Measurements from ENCODE around the gene RIT1.

The RIT1 gene

GRCh38 chr1:155861896-155862295 is 49.3 kb downstream of the RIT1 start:
- Histone ChIP-seq H3K27ac (ENCODE audit: low read length) (no peak overlapping the region), H3K9me3 (ENCODE audit: insufficient read depth, low read depth, low read length) (no peaks in the 10 kb centered on the region), H3K27me3 (ENCODE audit: insufficient read depth, low read length) (no peaks in the 10 kb centered on the region), H3K4me3 (ENCODE audit: low read length) (no peak overlapping the region), H3K9ac (ENCODE audit: low read depth, low read length) (no peak overlapping the region), H3K36me3 (ENCODE audit: insufficient read depth, low read depth, low read length) (no peaks in the 10 kb centered on the region), H3K4me1 (ENCODE audit: insufficient read depth, low read length) (peaks cover 5% of the 10 kb centered on the region; the same call in 1 of the 2 replicates)

GRCh38 chr1:155860970-155861510 is 50.1 kb downstream of the RIT1 start:
- Histone ChIP-seq H3K36me3 (ENCODE audit: insufficient read depth, low read depth, low read length) (no peaks in the 10 kb centered on the region), H3K9ac (ENCODE audit: low read depth, low read length) (peak overlapping the region; percentile 93; the same call in 1 of the 2 replicates), H3K4me3 (ENCODE audit: low read length) (peak overlapping the region; percentile 73; the same call in 1 of the 2 replicates), H3K27me3 (ENCODE audit: insufficient read depth, low read length) (no peaks in the 10 kb centered on the region), H3K4me1 (ENCODE audit: insufficient read depth, low read length) (peaks cover 5% of the 10 kb centered on the region; the same call in 1 of the 2 replicates), H3K9me3 (ENCODE audit: insufficient read depth, low read depth, low read length) (no peaks in the 10 kb centered on the region), H3K27ac (ENCODE audit: low read length) (peak overlapping the region; percentile 69)

- Histone ChIP-seq H3K27ac (ENCODE audit: low read length) (peak overlapping the region; percentile 69), H3K4me1 (ENCODE audit: insufficient read depth, low read length) (peaks cover 5% of the 10 kb centered on the region; the same call in 1 of the 2 replicates), H3K9me3 (ENCODE audit: insufficient read depth, low read depth, low read length) (no peaks in the 10 kb centered on the region), H3K9ac (ENCODE audit: low read depth, low read length) (peak overlapping the region; percentile 93; the same call in 1 of the 2 replicates), H3K36me3 (ENCODE audit: insufficient read depth, low read depth, low read length) (no peaks in the 10 kb centered on the region), H3K4me3 (ENCODE audit: low read length) (peak overlapping the region; percentile 73; the same call in 1 of the 2 replicates), H3K27me3 (ENCODE audit: insufficient read depth, low read length) (no peaks in the 10 kb centered on the region)
Measured at GRCh38 chr1:155859881-155860871, 51.0 kb downstream of the RIT1 start.

- H3K4me1 ChIP-seq (ENCODE audit: insufficient read depth, low read length), result peaks cover 5% of the 10 kb centered on the region; the same call in 1 of the 2 replicates
- peak within 1 kb of the TSS; percentile 93; the same call in 1 of the 2 replicates for H3K9ac ChIP-seq (ENCODE audit: low read depth, low read length)
- peak within 1 kb of the TSS; percentile 69 for H3K27ac ChIP-seq (ENCODE audit: low read length)
Measured at GRCh38 chr1:155859234-155859829, 51.8 kb downstream of the RIT1 start, which contains the start of gene SYT11. Gene SYT11, plus strand, starts transcription at chr1:155859567. Its CDS starts 195 bp downstream, at chr1:155859762.

GRCh38 chr1:155858800-155859233 is 52.3 kb downstream of the RIT1 start:
- peaks cover 13% of the 10 kb centered on the region for H3K36me3 ChIP-seq (ENCODE audit: insufficient read depth, low read depth, low read length)
- peak overlapping the region; percentile 55; the same call in 1 of the 2 replicates for H3K9ac ChIP-seq (ENCODE audit: low read depth, low read length)
- H3K9me3 ChIP-seq (ENCODE audit: insufficient read depth, low read depth, low read length), result no peaks in the 10 kb centered on the region
- H3K4me1 ChIP-seq (ENCODE audit: insufficient read depth, low read length), result peaks cover 5% of the 10 kb centered on the region; the same call in 1 of the 2 replicates
- no peak overlapping the region for H3K27ac ChIP-seq (ENCODE audit: low read length)
- H3K4me3 ChIP-seq (ENCODE audit: low read length), result peak overlapping the region; percentile 59
- no peaks in the 10 kb centered on the region for H3K27me3 ChIP-seq (ENCODE audit: insufficient read depth, low read length)

More at GRCh38 chr1:155859234-155859829, 51.8 kb downstream of the RIT1 start, which contains the start of gene SYT11:
- Histone ChIP-seq H3K4me3 (ENCODE audit: low read length) (peak within 1 kb of the TSS; percentile 73), H3K9me3 (ENCODE audit: insufficient read depth, low read depth, low read length) (no peaks in the 10 kb centered on the region), H3K36me3 (ENCODE audit: insufficient read depth, low read depth, low read length) (peaks cover 7% of the 10 kb centered on the region), H3K27me3 (ENCODE audit: insufficient read depth, low read length) (no peaks in the 10 kb centered on the region)

GRCh38 chr1:155856975-155857930 is 53.9 kb downstream of the RIT1 start, which contains the start of gene GON4L:
Gene GON4L, minus strand, starts transcription at chr1:155857214. Its CDS starts 3,434 bp downstream, at chr1:155853780.
- Histone ChIP-seq H3K4me1 (ENCODE audit: insufficient read depth, low read length) (peaks cover 5% of the 10 kb centered on the region; the same call in 1 of the 2 replicates), H3K4me3 (ENCODE audit: low read length) (peak within 1 kb of the TSS; percentile 93), H3K36me3 (ENCODE audit: insufficient read depth, low read depth, low read length) (peaks cover 28% of the 10 kb centered on the region), H3K27me3 (ENCODE audit: insufficient read depth, low read length) (no peaks in the 10 kb centered on the region), H3K9ac (ENCODE audit: low read depth, low read length) (peak within 1 kb of the TSS; percentile 92), H3K27ac (ENCODE audit: low read length) (no peak within 1 kb of the TSS), H3K9me3 (ENCODE audit: insufficient read depth, low read depth, low read length) (no peaks in the 10 kb centered on the region)

GRCh38 chr1:155856257-155856974 is 54.7 kb downstream of the RIT1 start:
- Histone ChIP-seq H3K9ac (ENCODE audit: low read depth, low read length) (peak overlapping the region; percentile 92), H3K27ac (ENCODE audit: low read length) (no peak overlapping the region), H3K4me1 (ENCODE audit: insufficient read depth, low read length) (peaks cover 5% of the 10 kb centered on the region; the same call in 1 of the 2 replicates), H3K27me3 (ENCODE audit: insufficient read depth, low read length) (no peaks in the 10 kb centered on the region), H3K4me3 (ENCODE audit: low read length) (peak overlapping the region; percentile 93), H3K9me3 (ENCODE audit: insufficient read depth, low read depth, low read length) (no peaks in the 10 kb centered on the region), H3K36me3 (ENCODE audit: insufficient read depth, low read depth, low read length) (peaks cover 37% of the 10 kb centered on the region)

GRCh38 chr1:155850345-155850744 is 60.8 kb downstream of the RIT1 start:
- Histone ChIP-seq H3K27ac (ENCODE audit: low read length) (no peak overlapping the region), H3K4me3 (ENCODE audit: low read length) (no peak overlapping the region), H3K36me3 (ENCODE audit: insufficient read depth, low read depth, low read length) (peaks cover 82% of the 10 kb centered on the region), H3K27me3 (ENCODE audit: insufficient read depth, low read length) (no peaks in the 10 kb centered on the region), H3K4me1 (ENCODE audit: insufficient read depth, low read length) (no peaks in the 10 kb centered on the region), H3K9ac (ENCODE audit: low read depth, low read length) (no peak overlapping the region), H3K9me3 (ENCODE audit: insufficient read depth, low read depth, low read length) (no peaks in the 10 kb centered on the region)

- H3K36me3 ChIP-seq (ENCODE audit: insufficient read depth, low read depth, low read length), result peaks cover 83% of the 10 kb centered on the region
- H3K27me3 ChIP-seq (ENCODE audit: insufficient read depth, low read length), result no peaks in the 10 kb centered on the region
- H3K9ac ChIP-seq (ENCODE audit: low read depth, low read length), result no peak overlapping the region
- no peaks in the 10 kb centered on the region for H3K4me1 ChIP-seq (ENCODE audit: insufficient read depth, low read length)
- no peaks in the 10 kb centered on the region for H3K9me3 ChIP-seq (ENCODE audit: insufficient read depth, low read depth, low read length)
- no peak overlapping the region for H3K4me3 ChIP-seq (ENCODE audit: low read length)
- H3K27ac ChIP-seq (ENCODE audit: low read length), result no peak overlapping the region
Measured at GRCh38 chr1:155847823-155848529, 63.2 kb downstream of the RIT1 start.
